CD14-positive monocyte (primary cell): Measurements from ENCODE around the gene FMO5. TPM values are rescaled to one million over a fixed set of nuclear protein-coding genes. Genes with fewer than 3 reads are reported as not detected.

Source experiments
- DNase-seq, 3 donors: peaks; one replicate each; pipeline ENCODE4 v3.0.0-alpha.2; 2011 to 2022
- H2AFZ ChIP-seq: 2 replicates; pipeline ENCODE4 v1.6.0; 2012; ENCODE audit warnings: mild to moderate bottlenecking, low read depth, low read length, inconsistent platforms; ENCODE audit not compliant: insufficient read depth, poor library complexity, severe bottlenecking
- H3K27ac ChIP-seq, 2 donors: 1 replicate in 1 of 2; 2 replicates in 1 of 2; pipeline ENCODE4 v1.5.1; 2012 to 2013; ENCODE audit warnings: low read length in 2 of 2, control low read depth in 1 of 2, inconsistent platforms in 1 of 2, low read depth in 1 of 2, mild to moderate bottlenecking in 1 of 2
- H3K27me3 ChIP-seq, 2 donors: one replicate each; pipeline versions ENCODE4 v1.6.0 to v1.6.1; 2011 to 2013; ENCODE audit warnings: low read length in 2 of 2; ENCODE audit not compliant: control insufficient read depth in 2 of 2, insufficient read depth in 2 of 2
- H3K36me3 ChIP-seq, 2 donors: replicated peaks in 1 of 2; 1 replicate in 1 of 2; 2 replicates in 1 of 2; pipeline versions ENCODE4 v1.5.1 to v1.6.1; 2012 to 2013; ENCODE audit warnings: low read length in 2 of 2, control low read depth in 1 of 2, inconsistent platforms in 1 of 2, mild to moderate bottlenecking in 1 of 2; ENCODE audit not compliant: insufficient read depth in 2 of 2, control insufficient read depth in 1 of 2
- H3K4me1 ChIP-seq, 2 donors: 1 replicate in 1 of 2; 2 replicates in 1 of 2; pipeline versions ENCODE4 v1.5.1 to v1.6.1; 2012 to 2013; ENCODE audit warnings: low read length in 2 of 2, control low read depth in 1 of 2, inconsistent platforms in 1 of 2, mild to moderate bottlenecking in 1 of 2, moderate library complexity in 1 of 2; ENCODE audit not compliant: insufficient read depth in 2 of 2, control insufficient read depth in 1 of 2
- H3K4me2 ChIP-seq: replicated peaks from 2 replicates; pipeline ENCODE3; 2012; ENCODE audit warnings: low read length, moderate library complexity, mild to moderate bottlenecking; ENCODE audit not compliant: poor library complexity, severe bottlenecking; ENCODE audit errors: extremely low read depth
- H3K4me3 ChIP-seq, 3 experiments: fragments of 200-600 bp in 1 of 3; sonication (generic) in 1 of 3; replicated peaks in 1 of 3; 1 replicate in 2 of 3; 2 replicates in 1 of 3; pipeline ENCODE4 v1.5.1; 2011 to 2013; ENCODE audit warnings: low read length in 3 of 3, mild to moderate bottlenecking in 3 of 3, control low read depth in 2 of 3, low read depth in 2 of 3, inconsistent platforms in 1 of 3, moderate library complexity in 1 of 3
- H3K79me2 ChIP-seq: 2 replicates; pipeline ENCODE4 v1.6.0; 2012; ENCODE audit warnings: mild to moderate bottlenecking, control low read depth, inconsistent platforms, low read length, moderate library complexity; ENCODE audit not compliant: insufficient read depth
- H3K9ac ChIP-seq: 2 replicates; pipeline ENCODE4 v1.6.0; 2017; ENCODE audit warnings: low read length, mild to moderate bottlenecking; ENCODE audit not compliant: insufficient read depth, poor library complexity, severe bottlenecking
- H3K9me3 ChIP-seq, 2 donors: replicated peaks in 1 of 2; 1 replicate in 1 of 2; 2 replicates in 1 of 2; pipeline versions ENCODE4 v1.5.1 to v1.6.1; 2012 to 2013; ENCODE audit warnings: low read length in 2 of 2, control low read depth in 1 of 2; ENCODE audit not compliant: control insufficient read depth in 1 of 2, insufficient read depth in 1 of 2
- H4K20me1 ChIP-seq: 2 replicates; pipeline ENCODE4 v1.6.0; 2012; ENCODE audit warnings: mild to moderate bottlenecking, low read length, control low read depth, moderate library complexity; ENCODE audit not compliant: insufficient read depth
- H3K27ac Mint-ChIP-seq, 7 donors: one replicate each; pipeline ENCODE4 v1.8.0; 2020; ENCODE audit warnings: mild to moderate bottlenecking in 7 of 7, mixed read lengths in 7 of 7, moderate library complexity in 6 of 7, inconsistent platforms in 2 of 7
- H3K27me3 Mint-ChIP-seq, 3 donors: one replicate each; pipeline ENCODE4 v1.8.0; 2021 to 2022; ENCODE audit warnings: low read depth in 3 of 3, mild to moderate bottlenecking in 3 of 3, mixed read lengths in 3 of 3, moderate library complexity in 3 of 3, inconsistent platforms in 1 of 3
- H3K36me3 Mint-ChIP-seq, 2 donors: one replicate each; pipeline ENCODE4 v1.8.0; 2020; ENCODE audit warnings: mixed read lengths in 2 of 2, inconsistent platforms in 1 of 2, mild to moderate bottlenecking in 1 of 2
- H3K4me1 Mint-ChIP-seq: one replicate; pipeline ENCODE4 v1.8.0; 2020; ENCODE audit warnings: mild to moderate bottlenecking, mixed read lengths
- H3K4me3 Mint-ChIP-seq, 2 donors: one replicate each; pipeline ENCODE4 v1.8.0; 2020; ENCODE audit warnings: mild to moderate bottlenecking in 2 of 2, mixed read lengths in 2 of 2, moderate library complexity in 1 of 2
- H3K9me3 Mint-ChIP-seq, 7 donors: one replicate each; pipeline ENCODE4 v1.8.0; 2020 to 2022; ENCODE audit warnings: mixed read lengths in 7 of 7, mild to moderate bottlenecking in 6 of 7, moderate library complexity in 6 of 7, inconsistent platforms in 2 of 7
- WGBS: methylation state at CpG from one replicate; pipeline ENCODE4 v1.1.5; 2013; ENCODE audit warnings: missing lambda C conversion rate; ENCODE audit not compliant: insufficient coverage; 5-methylcytosine and 5-hydroxymethylcytosine counted together
- intact Hi-C, 2 donors: fragments of 100-400 bp; cut with micrococcal nuclease; formaldehyde crosslinking; loops; one replicate each; pipeline versions ENCODE4 v1.15.0 to v1.15.1; 2023
- polyA plus RNA-seq, 3 donors: library from polyadenylated mRNA; depleted of rRNA in 1 of 3; unstranded in 2 of 3; stranded (reverse) in 1 of 3; fragments of 300-500 nt in 2 of 3; fragments of >200 nt in 1 of 3; fragmentation: Illumina TruSeq in 2 of 3; gene quantifications; 1 replicate in 2 of 3; 2 replicates in 1 of 3; pipeline ENCODE4 v1.2.3, GENCODE V29; 2012 to 2021
- TF ChIP-seq, protein P1 (sequence below): fragments of 200-600 bp; IDR thresholded peaks from one replicate; pipeline ENCODE4 v1.8.0; 2022; ENCODE audit warnings: antibody characterized with exemption, mild to moderate bottlenecking

Gene FMO5
- polyA plus RNA-seq, 3 donors: 16.8 to 20.0 (median 18.0) TPM

DNA sequence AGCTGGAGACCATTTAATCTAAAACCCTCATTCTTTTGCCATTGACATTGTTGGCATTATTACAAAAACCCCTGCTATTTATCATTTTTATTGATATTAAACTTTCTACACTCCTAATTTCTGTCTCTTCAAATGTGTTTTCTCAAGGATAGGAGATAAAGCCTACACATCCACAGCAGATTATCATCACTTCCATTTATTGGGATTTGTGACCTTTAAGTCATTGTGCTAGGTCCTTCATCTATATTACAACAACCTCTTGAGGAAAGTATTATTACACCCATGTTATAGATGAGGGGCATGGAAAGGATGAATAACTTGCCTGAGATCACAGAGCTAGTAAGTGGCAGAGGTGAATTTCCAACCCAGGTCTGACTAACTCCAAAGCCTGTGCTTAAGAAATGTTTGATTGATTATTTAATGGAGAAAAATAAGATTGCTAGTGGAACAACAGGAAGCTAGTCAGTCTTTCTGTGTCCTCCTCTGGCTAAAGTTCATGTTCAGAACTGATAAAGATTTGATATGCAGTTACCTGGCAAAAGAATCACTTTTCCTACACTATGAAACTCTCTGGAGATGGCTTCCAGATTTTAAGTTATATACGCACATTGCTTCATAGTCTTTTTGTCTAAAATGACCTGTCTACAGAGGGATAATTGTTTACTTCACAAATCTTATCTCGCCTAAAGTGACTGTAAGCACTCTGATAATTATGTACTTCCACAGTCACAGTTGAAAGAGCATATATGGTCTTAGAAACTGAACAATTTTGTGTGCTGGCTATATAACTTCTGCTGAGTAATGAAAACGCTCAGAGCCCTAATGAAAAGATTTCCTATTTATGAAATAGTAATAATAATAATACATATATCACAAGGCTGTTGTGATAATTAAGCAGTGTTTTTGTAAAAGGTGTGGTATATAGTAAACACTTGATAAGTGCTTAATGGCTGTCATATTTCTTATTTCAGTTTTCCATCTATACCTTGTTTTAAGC lies 15.0 kb downstream of the FMO5 start:
- no peak overlapping the region for H3K27ac ChIP-seq
- no peak overlapping the region for H3K4me2 ChIP-seq
- intact Hi-C loops: no loop called here
- Mint-ChIP-seq H3K36me3 (peaks cover 63 to 75% of the 10 kb centered on the region in 2 donors), H3K4me3 (no peak overlapping the region), H3K27ac (no peak overlapping the region), H3K9me3 (peaks cover 0 to 3% (median 2%) of the 10 kb centered on the region in 7 donors), H3K27me3 (peaks cover 0 to 2% (median 0%) of the 10 kb centered on the region in 3 donors), H3K4me1 (peaks cover 3% of the 10 kb centered on the region)
- H4K20me1 ChIP-seq: no peaks in the 10 kb centered on the region
- no peaks in the 10 kb centered on the region for H3K79me2 ChIP-seq
- TF ChIP-seq, protein P1, sequence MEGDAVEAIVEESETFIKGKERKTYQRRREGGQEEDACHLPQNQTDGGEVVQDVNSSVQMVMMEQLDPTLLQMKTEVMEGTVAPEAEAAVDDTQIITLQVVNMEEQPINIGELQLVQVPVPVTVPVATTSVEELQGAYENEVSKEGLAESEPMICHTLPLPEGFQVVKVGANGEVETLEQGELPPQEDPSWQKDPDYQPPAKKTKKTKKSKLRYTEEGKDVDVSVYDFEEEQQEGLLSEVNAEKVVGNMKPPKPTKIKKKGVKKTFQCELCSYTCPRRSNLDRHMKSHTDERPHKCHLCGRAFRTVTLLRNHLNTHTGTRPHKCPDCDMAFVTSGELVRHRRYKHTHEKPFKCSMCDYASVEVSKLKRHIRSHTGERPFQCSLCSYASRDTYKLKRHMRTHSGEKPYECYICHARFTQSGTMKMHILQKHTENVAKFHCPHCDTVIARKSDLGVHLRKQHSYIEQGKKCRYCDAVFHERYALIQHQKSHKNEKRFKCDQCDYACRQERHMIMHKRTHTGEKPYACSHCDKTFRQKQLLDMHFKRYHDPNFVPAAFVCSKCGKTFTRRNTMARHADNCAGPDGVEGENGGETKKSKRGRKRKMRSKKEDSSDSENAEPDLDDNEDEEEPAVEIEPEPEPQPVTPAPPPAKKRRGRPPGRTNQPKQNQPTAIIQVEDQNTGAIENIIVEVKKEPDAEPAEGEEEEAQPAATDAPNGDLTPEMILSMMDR: no peak
- DNase-seq: no peak
- no CpG with 5 or more reads among the region's 3 CpGs for WGBS
- no peak overlapping the region for H3K9ac ChIP-seq
- no peaks in the 10 kb centered on the region for H3K9me3 ChIP-seq
- H2AFZ ChIP-seq: no peak overlapping the region
- H3K4me1 ChIP-seq: peaks cover 0 to 2% of the 10 kb centered on the region in 2 donors
- peaks cover 37 to 68% of the 10 kb centered on the region in 2 donors for H3K36me3 ChIP-seq
- no peaks in the 10 kb centered on the region for H3K27me3 ChIP-seq
- H3K4me3 ChIP-seq: no peak overlapping the region

DNA sequence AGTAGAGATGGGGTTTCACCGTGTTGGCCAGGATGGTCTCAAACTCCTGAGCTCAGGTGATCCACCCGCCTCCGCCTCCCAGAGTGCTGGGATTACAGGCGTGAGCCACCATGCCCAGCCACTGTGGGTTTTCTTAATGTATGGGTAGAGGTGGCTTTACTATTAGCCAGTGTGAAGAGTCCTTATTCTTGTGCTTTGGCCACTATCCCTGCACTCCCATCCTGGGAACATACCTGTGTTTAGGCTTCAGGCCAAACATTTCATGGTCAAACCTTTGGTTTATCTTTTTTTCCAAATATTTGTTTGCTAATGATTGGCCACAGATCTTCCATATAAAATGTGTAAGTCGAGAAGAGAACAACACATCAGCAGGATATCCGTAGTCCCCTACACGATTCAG lies 16.5 kb downstream of the FMO5 start:
- peaks cover 15% of the 10 kb centered on the region for H3K4me1 Mint-ChIP-seq
- Histone ChIP-seq H3K79me2 (no peaks in the 10 kb centered on the region), H3K36me3 (peaks cover 32 to 59% of the 10 kb centered on the region in 2 donors), H3K4me2 (no peak overlapping the region), H3K9me3 (no peaks in the 10 kb centered on the region), H2AFZ (no peak overlapping the region), H3K9ac (no peak overlapping the region), H3K4me3 (no peak overlapping the region), H4K20me1 (no peaks in the 10 kb centered on the region), H3K4me1 (peaks cover 12 to 17% of the 10 kb centered on the region in 2 donors), H3K27me3 (no peaks in the 10 kb centered on the region), H3K27ac (no peak overlapping the region)
- no peak for DNase-seq
- TF ChIP-seq, protein P1: no peak
- no peak overlapping the region for H3K4me3 Mint-ChIP-seq
- peaks cover 0 to 3% (median 2%) of the 10 kb centered on the region in 7 donors for H3K9me3 Mint-ChIP-seq
- no peaks in the 10 kb centered on the region for H3K27me3 Mint-ChIP-seq
- no peak overlapping the region for H3K27ac Mint-ChIP-seq
- H3K36me3 Mint-ChIP-seq: peaks cover 56 to 64% of the 10 kb centered on the region in 2 donors
- intact Hi-C loops: no loop called here
- 100% methylated on average over 4 of the region's 7 CpGs for WGBS
